EL (cell line): ENCODE results near the gene ST3GAL3.
"Not testable (repeated sequence)": the region's sequence is repeated elsewhere in the genome, so short reads cannot be mapped to it uniquely, and the experiment has no call there.

ENCODE experiments used
- DNase-seq: peaks from one replicate; pipeline ENCODE4 v3.0.0-alpha.2; 2016

ST3GAL3 gene

DNA sequence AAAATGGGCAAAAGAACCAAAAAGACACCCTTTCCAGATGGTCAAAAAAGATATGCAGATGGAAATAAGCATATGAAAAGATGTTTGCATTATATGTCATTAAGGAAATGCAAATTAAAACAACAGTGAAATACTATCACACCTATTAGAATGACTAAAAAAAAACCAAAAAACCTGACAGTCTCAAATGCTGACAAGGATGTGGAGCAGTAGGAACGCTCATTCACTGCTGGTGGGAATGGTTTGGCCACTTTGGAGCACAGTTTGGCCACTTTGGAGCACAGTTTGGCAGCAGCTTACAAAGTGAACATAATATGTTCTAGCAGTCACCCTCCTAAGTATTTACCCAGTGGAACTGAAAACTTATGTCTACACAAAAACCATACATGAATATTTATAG, 121.2 kb downstream of the ST3GAL3 start:
- DNase-seq: no peak

GRCh38 chr1:43830802-43831201, 123.5 kb downstream of the ST3GAL3 start:
- DNase-seq: no peak

GRCh38 chr1:43831851-43832250, 124.5 kb downstream of the ST3GAL3 start:
- no peak for DNase-seq

GRCh38 chr1:43832255-43832654, 124.9 kb downstream of the ST3GAL3 start:
- no peak for DNase-seq

DNA sequence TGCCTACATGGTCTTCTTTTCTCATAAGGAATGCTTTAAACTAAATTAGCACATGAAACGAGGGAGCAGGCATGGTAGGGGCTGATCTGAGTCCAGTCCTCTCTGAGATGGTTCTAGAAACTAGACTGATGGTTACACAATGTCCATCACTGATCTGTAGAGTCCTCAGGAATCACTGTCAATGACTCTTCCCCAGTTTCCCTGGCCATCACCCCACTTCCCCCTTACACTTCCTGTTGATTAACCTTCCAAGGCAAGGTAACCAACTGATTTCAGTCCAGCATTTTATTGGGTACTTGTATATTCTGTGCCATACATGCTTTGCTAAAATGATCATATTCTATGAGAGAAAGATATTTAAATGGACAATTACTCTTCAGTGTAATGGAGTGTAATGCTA, 125.7 kb downstream of the ST3GAL3 start:
- DNase-seq: no peak

GRCh38 chr1:43833902-43834279, 126.6 kb downstream of the ST3GAL3 start:
- DNase-seq: not testable (repeated sequence)

DNA sequence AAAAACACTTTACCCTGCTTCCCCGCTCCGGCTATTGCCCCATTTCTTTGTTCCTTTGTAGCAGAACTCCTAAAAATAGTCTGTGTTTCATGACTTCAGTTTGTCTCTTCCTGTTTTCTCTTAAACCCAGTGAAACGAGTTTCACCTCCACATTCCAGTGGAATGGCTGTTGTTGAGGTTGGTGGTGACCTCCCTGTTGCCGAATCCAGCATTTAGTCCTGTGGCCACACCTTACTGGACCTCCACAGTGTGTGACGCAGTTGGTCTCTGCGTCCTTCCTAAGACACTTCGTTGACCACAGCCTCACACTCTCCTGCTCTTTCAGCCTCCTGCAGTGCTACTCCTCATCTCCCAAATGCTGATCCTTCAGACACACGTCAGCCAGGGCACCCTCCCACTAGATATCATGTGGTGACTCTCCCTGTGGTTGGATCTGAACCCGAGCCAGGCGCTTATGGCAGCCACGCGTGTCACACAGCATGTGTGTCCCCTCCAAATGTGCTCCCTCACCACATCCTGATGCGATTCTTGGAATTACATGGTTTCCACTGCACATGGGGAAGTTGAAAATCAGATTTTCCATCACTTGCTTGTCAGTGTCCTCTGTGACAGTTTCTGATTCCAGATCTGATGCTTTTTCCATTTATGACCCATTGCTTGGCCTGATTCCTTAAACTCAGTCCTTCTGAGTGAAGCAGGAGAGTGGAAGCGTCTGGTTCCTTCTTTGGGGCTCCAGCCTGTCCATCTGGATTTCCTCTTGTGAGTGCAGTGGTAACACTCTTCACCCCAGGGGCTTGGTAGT, 127.1 kb downstream of the ST3GAL3 start:
- DNase-seq: peak; percentile 94

- DNase-seq: peak; percentile 99
Observed at GRCh38 chr1:43835082-43836021, 128.0 kb downstream of the ST3GAL3 start.

DNA sequence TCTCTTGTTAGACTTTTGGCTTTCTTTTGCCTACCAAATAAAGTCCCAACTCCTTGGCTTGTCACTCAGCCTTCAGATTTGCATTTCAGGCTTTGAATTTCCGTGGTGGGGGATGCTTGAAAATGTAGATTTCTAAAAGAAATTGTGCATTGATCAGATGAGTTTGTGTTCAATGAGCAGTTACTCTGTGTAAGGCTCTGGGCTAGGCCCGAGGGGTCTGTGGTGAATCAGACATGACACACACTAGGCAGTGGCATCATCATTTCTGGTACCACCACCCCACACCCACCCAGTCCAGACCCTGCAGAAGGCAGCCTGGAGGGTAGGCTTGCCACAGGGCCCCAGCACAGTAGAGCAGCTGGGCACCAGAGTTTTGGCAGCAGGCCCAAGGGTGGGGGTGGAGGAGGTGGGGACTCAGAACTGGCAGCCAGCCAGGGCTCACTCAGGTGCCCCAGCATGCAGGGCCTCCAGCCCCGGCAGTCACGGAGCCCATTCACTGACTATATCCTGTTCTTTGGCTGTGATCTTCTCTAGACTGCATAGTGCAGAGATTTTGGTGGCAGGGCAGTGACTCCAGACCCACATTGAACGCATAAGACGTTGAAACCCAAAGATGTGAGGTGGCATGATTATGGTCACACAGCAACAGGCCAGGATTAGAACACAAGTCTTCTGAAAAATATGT, 129.1 kb downstream of the ST3GAL3 start:
- DNase-seq: peak; percentile 39

DNA sequence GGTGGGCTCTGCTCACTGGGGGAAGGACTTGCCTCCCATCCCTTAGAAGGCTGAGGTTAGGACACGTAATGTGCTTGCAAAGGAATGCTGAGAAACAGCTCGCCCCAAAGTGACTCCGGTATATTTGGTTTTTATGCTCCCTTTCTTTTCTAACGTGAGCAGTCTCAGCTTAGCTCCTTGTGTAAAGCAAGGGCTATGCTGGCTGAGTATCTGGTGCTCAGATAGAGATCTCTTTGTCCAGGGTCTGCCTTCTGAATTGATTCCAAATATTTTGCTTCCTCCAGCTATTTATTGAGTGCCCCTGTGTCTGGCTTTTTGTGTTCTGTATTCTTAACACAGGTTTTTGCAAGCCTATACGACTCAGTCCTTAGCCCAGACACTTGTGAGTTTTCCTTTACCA, 131.7 kb downstream of the ST3GAL3 start:
- no peak for DNase-seq

DNA sequence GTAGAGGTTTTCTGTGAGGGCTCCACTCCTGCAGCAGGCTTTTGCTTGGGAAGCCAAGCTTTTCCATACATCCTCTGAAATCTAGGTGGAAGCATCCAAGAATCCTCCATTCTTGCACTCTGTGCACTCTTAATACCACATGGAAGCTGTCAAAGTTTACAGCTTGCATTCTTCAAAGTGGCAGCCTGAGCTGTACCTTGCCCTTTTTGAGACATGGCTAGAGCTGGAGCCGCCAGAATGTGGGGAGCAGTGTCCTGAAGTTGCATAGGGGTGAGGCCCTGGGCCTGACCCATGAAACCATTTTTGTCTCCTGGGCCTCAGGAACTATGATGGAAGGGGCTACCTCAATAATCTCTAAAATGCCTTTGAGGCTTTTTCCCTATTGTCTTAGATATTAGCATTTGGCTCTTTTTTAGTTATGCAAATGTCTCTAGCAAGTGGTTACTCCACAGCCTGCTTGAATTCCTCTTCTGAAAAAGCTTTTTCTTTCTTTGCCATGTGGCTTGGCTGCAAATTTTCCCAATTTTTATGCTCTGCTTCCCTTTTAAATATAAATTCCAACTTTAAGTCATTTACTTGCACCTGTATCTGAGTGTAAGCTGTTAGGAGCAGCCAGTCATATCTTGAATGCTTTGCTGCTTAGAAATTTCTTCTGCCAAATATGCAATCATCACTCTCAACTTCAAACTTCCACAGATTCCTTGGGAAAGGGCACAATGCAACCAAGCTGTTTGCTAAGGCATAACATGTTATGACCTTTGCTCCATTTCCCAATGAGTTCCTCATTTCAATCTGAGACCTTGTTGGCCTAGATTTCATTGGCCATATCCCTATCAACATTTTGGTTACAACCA, 134.2 kb downstream of the ST3GAL3 start:
- DNase-seq: no peak

GRCh38 chr1:43842175-43842498, 134.8 kb downstream of the ST3GAL3 start:
- DNase-seq: no peak

DNA sequence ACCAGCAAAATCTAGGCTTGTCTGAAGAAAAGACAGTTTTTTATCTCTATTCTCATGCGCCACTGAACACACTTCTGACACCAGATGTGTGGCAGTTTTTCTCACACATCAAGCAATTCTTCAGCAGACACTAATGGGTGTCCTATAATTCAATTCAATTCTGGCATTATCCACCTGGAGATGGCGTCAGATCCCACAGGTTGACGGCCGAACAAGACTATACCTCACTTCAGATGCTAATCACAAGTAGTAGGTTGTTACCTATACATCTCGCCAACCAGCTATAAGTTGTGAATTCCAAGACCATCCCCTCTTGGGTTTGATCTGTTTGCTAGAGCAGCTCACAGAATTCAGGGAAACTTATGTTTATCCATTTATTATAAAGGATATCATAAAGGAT, 136.3 kb downstream of the ST3GAL3 start:
- DNase-seq: no peak

DNA sequence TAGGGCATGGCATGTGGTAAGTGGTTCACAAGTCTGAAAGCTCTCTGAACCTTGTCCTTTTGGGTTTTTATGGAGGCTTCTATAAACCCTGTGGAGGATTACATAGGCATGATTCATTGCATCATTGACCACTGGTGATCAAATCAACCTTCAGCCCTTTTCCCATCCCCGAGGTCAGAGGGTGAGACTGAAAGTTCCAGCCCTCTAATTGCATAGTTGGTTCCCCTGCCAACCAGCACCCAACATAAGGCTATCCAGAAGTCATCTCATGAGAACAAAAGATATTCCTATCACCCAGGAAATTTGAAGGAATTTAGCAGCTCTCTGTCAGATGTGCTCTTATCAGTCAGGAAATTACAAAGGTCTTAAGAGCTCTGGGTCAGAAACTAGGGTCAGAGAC, 136.8 kb downstream of the ST3GAL3 start:
- DNase-seq: peak; percentile 58

GRCh38 chr1:43847290-43847689, 140.0 kb downstream of the ST3GAL3 start:
- DNase-seq: peak; percentile 26

GRCh38 chr1:43847882-43848281, 140.5 kb downstream of the ST3GAL3 start:
- DNase-seq: no peak

DNA sequence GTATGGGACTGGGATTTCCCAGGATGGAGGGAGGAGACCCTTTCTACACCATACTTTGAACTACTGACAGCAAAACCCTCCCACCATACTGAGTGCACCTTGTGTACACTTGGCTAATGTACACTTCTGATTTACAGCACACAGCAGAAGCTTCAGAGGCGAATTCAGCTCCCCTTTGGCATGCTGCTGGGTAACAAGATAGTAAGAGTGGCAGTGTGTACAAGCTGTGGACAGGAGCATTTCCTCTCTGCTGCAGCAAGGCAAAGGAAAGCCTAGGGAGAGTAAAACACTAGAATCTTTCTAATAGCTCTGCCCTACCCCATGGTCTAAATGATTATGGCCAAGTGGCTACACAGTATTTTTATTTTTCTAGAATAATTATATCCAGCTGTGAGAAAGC, 142.3 kb downstream of the ST3GAL3 start:
- no peak for DNase-seq

DNA sequence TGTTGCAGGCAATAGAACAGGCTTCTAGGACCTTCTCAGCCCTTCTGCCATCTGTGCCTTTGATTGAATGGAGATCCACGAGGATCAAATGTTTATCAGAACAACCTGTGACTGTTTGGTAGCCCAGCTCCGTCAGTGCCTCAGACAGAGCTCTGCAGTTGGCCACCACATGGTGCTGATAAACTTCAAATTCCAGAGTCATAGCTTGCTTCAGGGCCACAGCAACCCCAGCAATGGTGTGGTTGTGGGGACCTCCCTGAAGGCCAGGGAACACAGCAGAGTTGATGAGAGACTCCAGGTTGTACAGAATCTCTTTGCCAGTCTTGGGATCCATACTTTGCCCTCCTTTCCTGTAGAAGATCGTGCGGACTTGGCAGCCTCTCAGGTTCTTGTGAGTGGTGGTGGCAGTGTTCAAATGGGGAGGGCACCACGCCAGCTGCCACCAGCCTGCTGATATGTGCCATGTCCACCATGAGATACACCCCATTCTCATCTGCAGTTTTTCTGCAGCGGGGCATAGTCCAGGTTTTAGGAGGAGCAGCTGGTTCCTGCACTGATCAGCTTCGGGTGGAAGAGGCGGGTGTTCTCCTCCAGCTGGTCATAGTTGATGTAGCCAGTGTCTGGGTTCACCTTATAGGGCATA, 143.4 kb downstream of the ST3GAL3 start:
- no peak for DNase-seq

- DNase-seq: no peak
Observed at GRCh38 chr1:43851561-43852338, 144.4 kb downstream of the ST3GAL3 start.

- DNase-seq: peak; percentile 79
Observed at GRCh38 chr1:43853161-43853921, 146.0 kb downstream of the ST3GAL3 start.
